ENCODE data around the gene CELSR2. TPM values are rescaled to one million over a fixed set of nuclear protein-coding genes. Genes with fewer than 3 reads are reported as not detected.

Gene CELSR2
- total RNA-seq, 1 experiment from 2014 or later = 30.2 TPM

DNA sequence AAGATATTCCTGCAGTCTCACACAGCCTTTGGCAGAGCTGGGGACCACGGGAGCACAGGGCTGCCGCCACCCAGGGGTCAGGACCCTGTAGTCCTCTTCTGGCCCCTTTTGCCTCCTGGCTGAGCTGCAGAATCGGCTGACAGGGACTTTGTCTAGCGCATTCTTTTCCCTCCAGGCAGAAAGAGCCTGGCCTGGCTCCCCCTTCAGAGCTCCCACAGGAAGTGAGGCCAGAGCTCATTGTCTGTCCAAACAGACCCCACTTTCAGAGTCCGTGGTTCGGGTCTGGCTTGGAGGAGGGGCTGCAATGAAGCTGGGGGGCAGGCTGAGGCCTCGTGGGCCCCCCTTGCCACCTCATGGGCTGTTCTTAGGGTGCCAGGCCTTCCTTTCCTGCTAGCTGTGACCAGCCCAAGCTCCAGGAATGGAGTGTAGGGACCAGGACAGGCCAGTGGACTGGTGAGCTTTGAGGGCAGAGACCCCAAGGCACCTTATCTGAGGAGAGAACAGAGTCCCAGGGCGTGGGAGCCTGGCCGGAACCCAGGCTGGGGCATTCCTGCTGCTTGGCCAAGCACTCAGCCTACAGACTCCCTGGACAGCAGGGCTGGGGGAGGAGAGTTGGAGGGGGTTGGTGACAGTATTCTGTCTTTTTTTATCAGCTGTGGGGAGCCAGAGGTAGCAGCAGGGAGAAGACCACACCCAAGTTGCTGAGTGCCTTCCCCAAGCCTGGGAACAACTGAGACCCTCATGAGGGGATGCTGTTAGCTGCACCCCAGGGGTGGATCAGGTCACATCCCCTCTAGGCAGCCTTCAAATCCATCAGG lies 4.7 kb downstream of the CELSR2 start:
- intact Hi-C loops (cut with micrococcal nuclease; ENCODE audit: unreplicated experiment) = no loop called here
- H3K4me1 ChIP-seq (ENCODE audit: insufficient read depth, low read length, poor library complexity, severe bottlenecking) = peaks cover 27% of the 10 kb centered on the region
- H3K4me3 ChIP-seq (ENCODE audit: low read depth, low read length, poor library complexity, severe bottlenecking) = peak overlapping the region; percentile 29
- no peaks in the 10 kb centered on the region for H3K27me3 ChIP-seq (replicated peaks; ENCODE audit: insufficient read depth, low read depth, low read length, poor library complexity)
- ChIA-PET CTCF (interaction anchor here (0.8 kb wide), 1 partner anchor 23 kb away, joined by 3 read pairs; no protein-coding TSS in a partner anchor), POLR2A (ENCODE audit: low non-redundant PET) (no interaction called here)
- H3K36me3 ChIP-seq (ENCODE audit: insufficient read depth, low read length, poor library complexity, severe bottlenecking) = peaks cover under 1% of the 10 kb centered on the region
- peak overlapping the region; percentile 82 for H3K27ac ChIP-seq (ENCODE audit: low read depth, low read length, poor library complexity, severe bottlenecking)
- no TSS peak for BruUV-seq (replicated peaks)
- TF ChIP-seq, protein P1, sequence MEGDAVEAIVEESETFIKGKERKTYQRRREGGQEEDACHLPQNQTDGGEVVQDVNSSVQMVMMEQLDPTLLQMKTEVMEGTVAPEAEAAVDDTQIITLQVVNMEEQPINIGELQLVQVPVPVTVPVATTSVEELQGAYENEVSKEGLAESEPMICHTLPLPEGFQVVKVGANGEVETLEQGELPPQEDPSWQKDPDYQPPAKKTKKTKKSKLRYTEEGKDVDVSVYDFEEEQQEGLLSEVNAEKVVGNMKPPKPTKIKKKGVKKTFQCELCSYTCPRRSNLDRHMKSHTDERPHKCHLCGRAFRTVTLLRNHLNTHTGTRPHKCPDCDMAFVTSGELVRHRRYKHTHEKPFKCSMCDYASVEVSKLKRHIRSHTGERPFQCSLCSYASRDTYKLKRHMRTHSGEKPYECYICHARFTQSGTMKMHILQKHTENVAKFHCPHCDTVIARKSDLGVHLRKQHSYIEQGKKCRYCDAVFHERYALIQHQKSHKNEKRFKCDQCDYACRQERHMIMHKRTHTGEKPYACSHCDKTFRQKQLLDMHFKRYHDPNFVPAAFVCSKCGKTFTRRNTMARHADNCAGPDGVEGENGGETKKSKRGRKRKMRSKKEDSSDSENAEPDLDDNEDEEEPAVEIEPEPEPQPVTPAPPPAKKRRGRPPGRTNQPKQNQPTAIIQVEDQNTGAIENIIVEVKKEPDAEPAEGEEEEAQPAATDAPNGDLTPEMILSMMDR (conservative IDR thresholded peaks at IDR 0.05; ENCODE audit: low read depth, low read length) = no peak
- no peak for TF ChIP-seq EZH2 (IDR thresholded peaks at IDR 0.05; ENCODE audit: borderline replicate concordance, low read depth, low read length, poor library complexity, severe bottlenecking)
- no peak for DNase-seq (ENCODE audit: low spot score)
- no peaks in the 10 kb centered on the region for H3K9me3 ChIP-seq (ENCODE audit: low read depth, low read length, poor library complexity, severe bottlenecking)

DNA sequence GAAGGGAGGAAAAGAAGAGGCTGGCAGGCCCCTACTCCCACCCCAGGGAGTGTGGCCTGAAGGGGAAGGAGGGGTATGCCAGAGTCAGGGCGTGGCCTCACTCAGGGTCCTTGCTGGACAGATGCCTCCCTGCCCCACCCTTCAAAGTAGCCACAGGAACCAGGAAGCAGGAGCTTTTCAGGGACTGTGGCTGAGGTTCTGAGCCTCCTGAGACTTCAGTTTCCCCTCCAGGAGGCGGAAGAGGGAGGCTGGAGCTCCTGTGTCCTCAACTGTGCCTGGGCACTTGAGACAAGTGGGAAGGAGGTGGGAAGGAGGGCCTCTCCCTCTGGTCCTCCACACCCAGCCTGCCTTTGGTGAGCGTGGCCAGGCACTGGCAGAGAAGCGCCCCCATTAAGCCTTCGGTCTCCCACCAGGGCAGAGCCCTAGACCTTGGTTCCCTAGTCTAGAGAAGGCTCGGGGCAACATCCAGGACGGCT lies 5.3 kb downstream of the CELSR2 start:
- peak overlapping the region; percentile 82 for H3K27ac ChIP-seq (ENCODE audit: low read depth, low read length, poor library complexity, severe bottlenecking)
- no peaks in the 10 kb centered on the region for H3K9me3 ChIP-seq (ENCODE audit: low read depth, low read length, poor library complexity, severe bottlenecking)
- BruUV-seq (replicated peaks) = no TSS peak
- POLR2A ChIA-PET (ENCODE audit: low non-redundant PET) = no interaction called here
- no peak for DNase-seq (ENCODE audit: low spot score)
- intact Hi-C loops (cut with micrococcal nuclease; ENCODE audit: unreplicated experiment) = no loop called here
- H3K27me3 ChIP-seq (replicated peaks; ENCODE audit: insufficient read depth, low read depth, low read length, poor library complexity) = no peaks in the 10 kb centered on the region
- peaks cover 24% of the 10 kb centered on the region for H3K4me1 ChIP-seq (ENCODE audit: insufficient read depth, low read length, poor library complexity, severe bottlenecking)
- peak overlapping the region; percentile 29 for H3K4me3 ChIP-seq (ENCODE audit: low read depth, low read length, poor library complexity, severe bottlenecking)
- CTCF ChIA-PET = no interaction called here
- no peak for TF ChIP-seq EZH2 (IDR thresholded peaks at IDR 0.05; ENCODE audit: borderline replicate concordance, low read depth, low read length, poor library complexity, severe bottlenecking)
- TF ChIP-seq, protein P1 (conservative IDR thresholded peaks at IDR 0.05; ENCODE audit: low read depth, low read length) = no peak
- H3K36me3 ChIP-seq (ENCODE audit: insufficient read depth, low read length, poor library complexity, severe bottlenecking) = peaks cover 6% of the 10 kb centered on the region

DNA sequence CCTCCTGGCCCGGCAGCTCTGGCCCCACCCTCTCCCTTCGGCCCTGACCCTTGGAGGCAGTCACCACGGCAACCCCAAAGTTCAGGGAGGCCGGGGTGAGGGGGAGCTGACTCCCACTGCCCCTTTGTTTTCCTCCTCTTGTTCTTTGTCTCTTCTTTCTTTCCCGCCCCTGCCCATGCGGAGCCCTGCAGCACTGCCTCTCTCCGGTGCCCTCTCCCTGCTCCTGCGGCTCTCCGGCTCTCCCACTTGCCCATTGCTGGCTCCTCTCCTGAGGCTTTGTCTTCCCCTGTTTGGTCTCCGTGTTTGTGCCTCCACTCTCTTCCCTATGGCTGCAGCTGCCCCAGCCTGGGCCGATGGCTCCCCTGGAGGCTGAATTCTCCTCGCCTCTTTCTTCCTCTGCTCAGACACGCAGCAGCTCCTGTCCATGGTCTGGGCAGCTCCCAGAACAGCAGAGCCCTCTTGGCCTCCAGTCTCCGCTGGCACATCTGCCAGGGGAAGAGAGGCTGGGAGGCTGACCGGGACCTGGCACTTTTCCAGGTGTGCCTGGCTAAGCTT lies 5.8 kb downstream of the CELSR2 start:
- ChIA-PET POLR2A (ENCODE audit: low non-redundant PET) (no interaction called here), CTCF (no interaction called here)
- H3K27ac ChIP-seq (ENCODE audit: low read depth, low read length, poor library complexity, severe bottlenecking) = peak overlapping the region; percentile 82

More for the DNA sequence above, 5.8 kb downstream of the CELSR2 start:
- Histone ChIP-seq H3K4me3 (ENCODE audit: low read depth, low read length, poor library complexity, severe bottlenecking) (no peak overlapping the region), H3K27me3 (replicated peaks; ENCODE audit: insufficient read depth, low read depth, low read length, poor library complexity) (no peaks in the 10 kb centered on the region), H3K36me3 (ENCODE audit: insufficient read depth, low read length, poor library complexity, severe bottlenecking) (peaks cover 6% of the 10 kb centered on the region), H3K9me3 (ENCODE audit: low read depth, low read length, poor library complexity, severe bottlenecking) (no peaks in the 10 kb centered on the region), H3K4me1 (ENCODE audit: insufficient read depth, low read length, poor library complexity, severe bottlenecking) (peaks cover 24% of the 10 kb centered on the region)
- no peak for TF ChIP-seq EZH2 (IDR thresholded peaks at IDR 0.05; ENCODE audit: borderline replicate concordance, low read depth, low read length, poor library complexity, severe bottlenecking)
- TF ChIP-seq, protein P1 (conservative IDR thresholded peaks at IDR 0.05; ENCODE audit: low read depth, low read length) = no peak
- intact Hi-C loops (cut with micrococcal nuclease; ENCODE audit: unreplicated experiment) = no loop called here
- no TSS peak for BruUV-seq (replicated peaks)
- DNase-seq (ENCODE audit: low spot score) = no peak
